Measurements from ENCODE around the gene TRERF1.
"Not testable (repeated sequence)": the region's sequence is repeated elsewhere in the genome, so short reads cannot be mapped to it uniquely, and the experiment has no call there.

GRCh38 chr6:42466470-42466869 lies 14.7 kb upstream of the TRERF1 start:
- not testable (repeated sequence) for TF ChIP-seq SUZ12 (IDR thresholded peaks at IDR 0.05; ENCODE audit: extremely low read depth, insufficient read depth, insufficient read length); YY1 (IDR thresholded peaks at IDR 0.05; ENCODE audit: insufficient read depth, insufficient read length)

All from NT2/D1 (cell line).